HUES64 (cell line): ENCODE results near the gene TNKS2.

ENCODE experiments used
- H3K27ac ChIP-seq: 2 replicates; pipeline ENCODE4 v1.7.0; 2013; ENCODE audit warnings: low read depth, low read length, inconsistent platforms
- H3K27me3 ChIP-seq: 2 replicates; pipeline ENCODE4 v1.6.1; 2013; ENCODE audit warnings: mild to moderate bottlenecking, low read length; ENCODE audit not compliant: insufficient read depth
- H3K36me3 ChIP-seq: 2 replicates; pipeline ENCODE4 v1.6.1; 2013; ENCODE audit warnings: mild to moderate bottlenecking, low read length; ENCODE audit not compliant: insufficient read depth
- H3K4me1 ChIP-seq: 2 replicates; pipeline ENCODE4 v1.6.1; 2013; ENCODE audit warnings: mild to moderate bottlenecking, low read length, moderate library complexity; ENCODE audit not compliant: insufficient read depth
- H3K4me3 ChIP-seq: 2 replicates; pipeline ENCODE4 v1.5.1; 2013; ENCODE audit warnings: mild to moderate bottlenecking, low read length, moderate library complexity
- H3K9ac ChIP-seq: 2 replicates; pipeline ENCODE4 v1.6.1; 2013; ENCODE audit warnings: mild to moderate bottlenecking, low read depth, low read length
- H3K9me3 ChIP-seq: 2 replicates; pipeline ENCODE4 v1.6.1; 2013; ENCODE audit warnings: low read depth, low read length; ENCODE audit not compliant: insufficient read depth
- WGBS: fragments of 150-250, 120-280 bp; methylation state at CpG from one replicate; pipeline ENCODE4 v1.1.7; 2013; ENCODE audit warnings: missing lambda C conversion rate; 5-methylcytosine and 5-hydroxymethylcytosine counted together

TNKS2 gene

GRCh38 chr10:91875156-91875555 lies 76.9 kb downstream of the TNKS2 start:
- whole genome bisulfite sequencing: 95% methylated on average over 2 of the region's 2 CpGs
- Histone ChIP-seq H3K4me1 (peaks cover 12% of the 10 kb centered on the region), H3K4me3 (no peak overlapping the region), H3K9ac (no peak overlapping the region), H3K36me3 (no peaks in the 10 kb centered on the region), H3K9me3 (no peaks in the 10 kb centered on the region), H3K27ac (no peak overlapping the region), H3K27me3 (no peaks in the 10 kb centered on the region)

DNA sequence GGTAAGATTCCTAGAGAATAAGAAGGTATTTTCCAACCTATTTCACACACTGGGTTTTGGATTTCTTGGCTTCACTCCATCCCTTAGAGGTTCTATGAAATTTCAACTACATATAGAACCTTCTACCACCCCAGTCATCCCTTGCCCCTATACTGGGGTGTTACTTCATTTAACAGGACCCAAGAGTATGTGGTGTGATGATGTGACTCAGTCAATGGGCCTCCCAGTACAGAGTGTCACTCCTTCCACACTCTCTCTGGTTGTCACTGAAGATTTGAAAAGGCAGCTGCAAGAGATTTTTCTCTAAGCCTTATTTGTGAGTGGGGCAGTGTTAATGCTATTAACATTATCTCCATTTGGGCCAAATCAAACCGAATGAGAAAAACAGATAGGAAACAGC lies 77.6 kb downstream of the TNKS2 start:
- H3K9ac ChIP-seq: no peak overlapping the region
- 100% methylated on average over 1 of the region's 1 CpG for WGBS

DNA sequence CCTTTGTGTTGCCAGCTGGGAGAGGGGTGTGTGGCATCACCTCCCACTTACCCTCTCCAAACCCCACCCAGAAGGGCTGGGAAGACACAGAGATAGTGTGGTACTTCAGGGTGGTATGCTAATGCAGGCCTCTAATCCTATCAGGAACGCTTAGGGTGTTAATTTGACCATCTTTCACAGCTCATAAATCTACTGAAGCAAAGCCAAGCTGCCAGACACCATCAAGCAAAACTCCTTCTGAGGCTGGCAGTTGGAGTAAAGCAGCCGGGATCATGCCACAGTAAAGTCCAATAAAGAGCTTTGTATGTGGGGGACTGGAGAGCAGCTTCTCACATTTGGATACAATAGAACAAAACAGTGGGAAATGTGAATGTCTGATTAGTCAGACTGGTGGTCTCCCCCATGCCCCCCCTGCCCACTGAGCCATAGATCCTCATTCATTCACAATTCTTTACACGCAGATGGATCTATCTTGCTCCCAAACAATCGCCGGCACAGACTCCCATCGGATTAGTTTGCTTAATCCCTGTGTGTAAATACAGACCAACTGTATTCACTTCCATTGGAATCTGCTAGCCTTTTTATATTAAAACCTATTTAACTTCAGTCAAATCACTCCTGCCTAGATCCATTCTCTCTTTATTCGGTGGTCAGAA lies 81.4 kb downstream of the TNKS2 start:
- no peaks in the 10 kb centered on the region for H3K36me3 ChIP-seq
- peak overlapping the region; percentile 16; the same call in 1 of the 2 replicates for H3K27ac ChIP-seq
- no peaks in the 10 kb centered on the region for H3K27me3 ChIP-seq
- H3K9ac ChIP-seq: no peak overlapping the region
- H3K4me1 ChIP-seq: peaks cover 35% of the 10 kb centered on the region
- no peaks in the 10 kb centered on the region for H3K9me3 ChIP-seq
- H3K4me3 ChIP-seq: no peak overlapping the region
- 36% methylated on average over 7 of the region's 7 CpGs for WGBS

More for the DNA sequence above, 77.6 kb downstream of the TNKS2 start:
- no peaks in the 10 kb centered on the region for H3K9me3 ChIP-seq
- peaks cover 18% of the 10 kb centered on the region for H3K4me1 ChIP-seq
- no peak overlapping the region for H3K27ac ChIP-seq
- no peaks in the 10 kb centered on the region for H3K27me3 ChIP-seq
- H3K4me3 ChIP-seq: no peak overlapping the region
- H3K36me3 ChIP-seq: no peaks in the 10 kb centered on the region

DNA sequence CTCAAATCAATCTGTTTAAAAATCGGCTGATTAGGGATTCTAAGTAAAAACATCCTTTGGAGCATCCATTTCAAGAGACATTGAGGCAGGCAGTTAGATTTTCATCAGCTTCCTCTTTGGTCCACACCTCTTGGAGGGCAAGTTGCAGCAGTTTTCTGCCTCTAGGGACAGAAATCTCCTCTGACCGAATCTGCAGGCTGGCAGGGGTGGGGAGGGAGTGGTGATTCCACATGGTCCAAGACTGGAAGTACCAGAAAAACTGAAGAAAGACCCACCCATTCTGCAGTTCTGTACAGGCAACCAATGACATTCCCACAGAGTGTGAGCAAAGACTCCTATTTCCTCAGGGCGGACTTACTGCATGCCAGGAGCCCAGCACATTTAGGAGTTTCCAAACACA lies 82.1 kb downstream of the TNKS2 start:
- Histone ChIP-seq H3K4me1 (peaks cover 41% of the 10 kb centered on the region), H3K9ac (no peak overlapping the region), H3K27me3 (no peaks in the 10 kb centered on the region), H3K36me3 (no peaks in the 10 kb centered on the region), H3K27ac (peak overlapping the region; percentile 16; the same call in 1 of the 2 replicates), H3K9me3 (no peaks in the 10 kb centered on the region), H3K4me3 (no peak overlapping the region)
- WGBS: 53% methylated on average over 3 of the region's 3 CpGs

DNA sequence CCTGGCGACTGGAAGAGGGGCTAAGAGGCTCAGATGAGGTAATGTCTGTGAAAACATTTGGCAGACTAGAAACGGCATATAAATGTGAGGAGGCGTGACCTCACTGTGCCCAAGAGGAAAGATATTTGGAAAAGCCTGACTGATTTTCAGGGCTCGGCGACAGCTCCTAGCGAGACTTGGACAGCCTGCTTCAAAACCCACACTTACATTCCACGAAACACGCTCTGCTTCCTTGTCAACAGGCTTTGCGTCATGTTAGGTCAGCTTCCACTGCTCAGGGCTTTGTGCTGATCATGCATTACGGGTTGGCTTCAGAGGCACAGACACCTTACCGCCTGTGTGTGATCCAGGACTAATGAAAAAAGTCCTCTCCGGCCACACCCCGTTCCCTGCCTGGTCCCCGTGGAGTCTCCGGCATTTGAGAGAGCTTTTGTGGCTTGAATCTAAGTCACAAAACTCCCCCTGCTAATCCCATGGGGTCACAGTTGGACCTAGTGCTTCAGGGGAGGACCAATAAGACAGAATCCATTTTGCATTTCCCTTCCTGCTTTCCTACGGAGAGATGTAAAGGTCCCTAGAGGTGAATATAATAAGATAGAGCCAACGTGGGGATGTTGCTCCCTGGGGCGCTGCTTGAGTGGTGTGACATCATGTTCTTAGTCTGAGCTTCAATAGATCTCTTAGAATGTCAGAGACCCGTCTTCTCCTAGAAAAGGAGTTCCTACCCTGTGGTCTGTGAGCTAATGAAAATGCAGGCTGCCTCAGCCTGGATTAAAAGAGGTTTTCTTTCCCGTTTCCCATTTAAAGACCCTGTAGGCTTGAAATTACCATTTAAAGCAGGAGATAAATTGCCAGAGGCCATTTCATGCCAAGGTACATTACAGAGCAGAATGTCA lies 85.6 kb downstream of the TNKS2 start:
- H3K27ac ChIP-seq: peak overlapping the region; percentile 80
- H3K36me3 ChIP-seq: no peaks in the 10 kb centered on the region
- peak overlapping the region; percentile 28; the same call in 1 of the 2 replicates for H3K9ac ChIP-seq
- no peaks in the 10 kb centered on the region for H3K9me3 ChIP-seq
- peak overlapping the region; percentile 1; the same call in 1 of the 2 replicates for H3K4me3 ChIP-seq
- WGBS: 26% methylated on average over 20 of the region's 20 CpGs
- no peaks in the 10 kb centered on the region for H3K27me3 ChIP-seq
- H3K4me1 ChIP-seq: peaks cover 63% of the 10 kb centered on the region

DNA sequence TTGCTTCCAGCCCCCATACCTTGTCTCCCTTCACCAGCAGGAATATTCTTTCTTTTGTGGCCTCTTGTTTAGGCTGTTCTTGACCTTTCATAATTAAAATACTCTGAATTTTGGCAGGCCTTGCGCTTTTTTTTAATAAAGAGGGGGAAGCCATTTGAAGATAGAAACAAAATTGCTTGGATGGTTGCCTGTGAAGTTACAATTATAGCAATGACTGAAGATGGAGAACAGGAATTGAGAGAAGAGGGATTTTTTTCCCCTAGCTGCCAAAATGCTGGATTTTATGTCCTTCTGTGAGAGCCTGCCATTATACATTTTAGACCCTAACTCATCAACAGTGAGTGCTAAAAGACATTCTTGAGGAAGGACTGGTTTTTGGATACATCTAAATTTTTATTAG lies 86.3 kb downstream of the TNKS2 start:
- Histone ChIP-seq H3K9ac (peak overlapping the region; percentile 12; the same call in 1 of the 2 replicates), H3K4me1 (peaks cover 60% of the 10 kb centered on the region), H3K9me3 (no peaks in the 10 kb centered on the region)

DNA sequence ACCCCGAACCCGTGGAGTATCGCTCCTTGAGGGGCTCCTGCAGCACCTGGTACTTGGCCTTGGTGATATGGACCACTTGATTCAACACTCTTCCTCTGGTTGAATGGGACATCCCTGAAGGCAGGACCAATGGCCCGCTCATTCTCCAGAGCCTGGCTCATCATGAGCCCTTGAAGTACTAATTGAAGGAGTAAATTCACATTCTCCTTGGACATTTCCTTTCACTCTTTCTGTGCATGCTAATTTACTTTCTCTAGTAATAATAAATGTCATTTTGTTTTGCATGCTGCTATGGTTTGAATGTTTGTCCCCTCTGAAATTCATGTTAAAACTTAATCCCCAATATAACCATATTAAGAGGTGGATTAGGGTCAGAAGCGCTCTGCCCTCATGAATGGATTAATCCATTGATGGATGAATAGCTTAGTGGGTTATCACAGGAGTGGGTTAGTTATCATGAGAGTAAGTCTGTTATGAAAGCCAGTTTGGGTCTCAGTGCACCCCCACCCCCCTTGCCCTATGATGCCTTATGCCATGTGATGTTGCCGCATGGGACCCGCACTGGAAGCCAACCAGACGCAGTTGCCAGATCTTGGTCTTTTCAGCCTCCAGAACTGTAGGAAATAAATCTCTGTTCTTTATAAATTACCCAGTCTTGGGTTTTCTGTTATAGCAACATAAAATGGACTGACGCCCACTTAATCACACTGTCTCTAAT lies 87.3 kb downstream of the TNKS2 start:
- 95% methylated on average over 8 of the region's 9 CpGs for WGBS
- Histone ChIP-seq H3K4me1 (peaks cover 59% of the 10 kb centered on the region), H3K27me3 (no peaks in the 10 kb centered on the region), H3K9me3 (no peaks in the 10 kb centered on the region), H3K27ac (peak overlapping the region; percentile 80; the same call in 1 of the 2 replicates), H3K9ac (no peak overlapping the region), H3K36me3 (no peaks in the 10 kb centered on the region), H3K4me3 (no peak overlapping the region)

More for the DNA sequence above, 86.3 kb downstream of the TNKS2 start:
- H3K27me3 ChIP-seq: no peaks in the 10 kb centered on the region
- no peaks in the 10 kb centered on the region for H3K36me3 ChIP-seq
- peak overlapping the region; percentile 80 for H3K27ac ChIP-seq
- 89% methylated on average over 1 of the region's 1 CpG for WGBS
- H3K4me3 ChIP-seq: no peak overlapping the region

DNA sequence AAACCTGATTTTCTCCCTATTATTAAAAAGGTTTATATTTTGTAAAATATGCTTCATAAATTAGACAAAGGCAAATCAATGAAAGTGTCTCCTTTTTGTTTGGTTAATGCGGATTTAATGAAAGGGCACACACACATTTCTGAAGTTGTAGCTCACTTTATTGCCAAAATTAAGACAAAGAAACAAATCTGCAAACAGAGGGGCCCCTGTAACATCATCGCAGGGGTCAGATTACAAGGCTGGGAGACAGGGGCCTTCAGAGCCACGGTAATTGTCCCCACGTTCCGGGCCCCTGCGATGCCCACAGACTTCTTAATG lies 88.7 kb downstream of the TNKS2 start:
- no peaks in the 10 kb centered on the region for H3K27me3 ChIP-seq
- under 1% methylated on average over 5 of the region's 6 CpGs for WGBS
- H3K27ac ChIP-seq: peak overlapping the region; percentile 89
- H3K4me1 ChIP-seq: peaks cover 60% of the 10 kb centered on the region
- peak overlapping the region; percentile 50; the same call in 1 of the 2 replicates for H3K4me3 ChIP-seq
- H3K9ac ChIP-seq: peak overlapping the region; percentile 53
- H3K36me3 ChIP-seq: no peaks in the 10 kb centered on the region
- H3K9me3 ChIP-seq: no peaks in the 10 kb centered on the region

DNA sequence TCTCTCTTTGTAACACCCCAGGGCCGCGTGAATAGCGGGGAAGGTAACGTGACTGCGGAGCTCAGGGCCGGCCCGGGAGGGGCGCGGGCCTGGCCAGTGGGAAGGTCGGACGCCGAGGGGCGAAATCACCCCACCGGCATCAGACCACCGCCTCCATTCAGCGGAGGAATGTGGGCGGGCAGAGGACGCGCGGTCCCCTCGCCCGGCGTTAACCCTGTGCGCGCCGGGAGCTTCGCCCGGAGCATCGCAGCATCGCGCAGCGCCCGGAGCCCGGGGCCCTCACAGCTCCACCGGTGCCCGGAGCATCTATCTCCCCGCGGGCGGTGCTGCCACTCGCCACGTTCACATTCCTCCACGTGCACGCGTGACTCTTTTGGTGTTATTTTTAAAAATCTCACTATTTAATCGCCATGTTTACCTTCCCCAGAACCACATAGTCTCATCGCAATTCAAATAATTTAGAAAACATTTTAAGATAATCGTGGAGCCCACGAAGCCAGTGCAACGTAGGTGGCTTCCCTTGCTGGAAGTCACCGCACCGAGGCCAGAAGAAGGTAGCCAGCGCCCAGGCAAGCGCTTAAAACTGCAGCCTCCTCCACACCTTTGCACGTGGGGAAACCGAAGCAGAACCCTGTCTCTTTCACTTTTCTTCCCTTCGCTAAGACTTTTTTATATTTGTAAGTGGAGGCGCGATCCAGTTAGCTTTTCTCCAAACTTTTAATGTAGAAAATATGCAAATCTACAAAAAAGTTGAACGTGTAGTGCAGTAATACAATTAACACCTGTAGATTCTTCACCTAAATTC lies 89.2 kb downstream of the TNKS2 start:
- peak overlapping the region; percentile 89 for H3K27ac ChIP-seq
- no peaks in the 10 kb centered on the region for H3K27me3 ChIP-seq
- H3K9ac ChIP-seq: peak overlapping the region; percentile 90
- WGBS: 1% methylated on average over 56 of the region's 59 CpGs
- no peaks in the 10 kb centered on the region for H3K36me3 ChIP-seq
- peaks cover 60% of the 10 kb centered on the region for H3K4me1 ChIP-seq
- peak overlapping the region; percentile 50 for H3K4me3 ChIP-seq
- no peaks in the 10 kb centered on the region for H3K9me3 ChIP-seq

DNA sequence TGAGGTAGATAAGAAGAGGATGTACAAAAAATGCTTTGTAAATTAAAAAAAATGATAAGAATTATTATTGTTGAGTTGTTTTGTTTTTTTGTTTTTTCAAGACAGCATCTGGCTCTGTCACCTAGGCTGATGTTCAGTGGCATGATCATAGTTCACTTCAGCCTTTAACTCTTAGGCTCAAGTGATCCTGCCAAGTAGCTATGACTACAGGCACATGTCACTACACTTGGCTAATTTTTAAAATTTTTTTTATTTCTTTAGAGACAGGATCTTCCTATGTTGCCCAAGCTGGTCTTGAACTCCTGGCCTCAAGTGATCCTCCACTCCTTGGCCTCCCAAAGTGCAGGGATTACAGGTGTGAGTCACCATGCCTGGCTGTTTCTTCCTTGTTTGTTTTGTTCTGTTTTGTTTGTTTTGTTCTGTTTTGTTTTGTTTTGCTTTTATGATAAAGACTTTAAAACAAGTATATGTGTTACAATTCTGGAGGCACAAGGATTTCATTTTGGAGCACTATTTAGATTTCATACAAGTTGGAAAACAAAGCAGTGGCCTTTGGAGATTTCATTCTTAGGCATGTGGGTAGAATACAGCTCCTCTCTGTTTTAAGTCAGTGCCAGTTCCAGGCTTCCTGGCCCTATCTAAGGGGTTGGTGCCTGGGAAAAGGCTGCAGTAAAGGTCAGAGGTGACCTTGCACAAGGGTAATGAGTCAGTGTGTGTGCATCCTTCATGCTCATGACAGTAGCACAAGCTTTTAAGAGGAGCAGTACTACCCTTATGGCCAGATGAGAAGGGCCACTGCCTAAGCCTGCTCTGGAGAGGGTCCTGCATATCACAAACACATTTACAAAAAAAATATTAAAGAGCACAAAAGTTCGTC lies 93.1 kb downstream of the TNKS2 start:
- Histone ChIP-seq H3K36me3 (no peaks in the 10 kb centered on the region), H3K9me3 (no peaks in the 10 kb centered on the region), H3K4me1 (peaks cover 30% of the 10 kb centered on the region), H3K27me3 (no peaks in the 10 kb centered on the region), H3K4me3 (no peak overlapping the region), H3K27ac (no peak overlapping the region), H3K9ac (no peak overlapping the region)
- WGBS: 84% methylated on average over 1 of the region's 1 CpG
